Natural killer cell (primary cell): ENCODE data around the gene CDK11B. TPM values are rescaled to one million over a fixed set of nuclear protein-coding genes. Genes with fewer than 3 reads are reported as not detected.

ENCODE experiments used
- ATAC-seq, 3 donors: fragments of 150-1000 bp in 2 of 3; fragments of 200-7000 bp in 1 of 3; cut with Tn5 transposase; 1 replicate in 1 of 3; 2 replicates in 2 of 3; pipeline ENCODE4 v1.10.0; 2021; ENCODE audit warnings: mild to moderate bottlenecking in 2 of 3, moderate library complexity in 2 of 3
- DNase-seq, 2 donors: peaks; one replicate each; pipeline versions ENCODE4 v3.0.0 to v3.0.0-alpha.2; 2013 to 2021; ENCODE audit warnings: mixed read lengths in 1 of 2
- H3K27ac ChIP-seq: one replicate; pipeline ENCODE4 v1.5.1; 2013; ENCODE audit warnings: mild to moderate bottlenecking, low read length
- H3K27me3 ChIP-seq: one replicate; pipeline ENCODE4 v1.6.1; 2013; ENCODE audit warnings: low read length; ENCODE audit not compliant: control insufficient read depth, insufficient read depth
- H3K36me3 ChIP-seq: one replicate; pipeline ENCODE4 v1.6.1; 2013; ENCODE audit warnings: low read length; ENCODE audit not compliant: control insufficient read depth, insufficient read depth
- H3K4me1 ChIP-seq: one replicate; pipeline ENCODE4 v1.6.1; 2013; ENCODE audit warnings: low read length; ENCODE audit not compliant: control insufficient read depth, insufficient read depth
- H3K4me3 ChIP-seq: one replicate; pipeline ENCODE4 v1.5.1; 2013; ENCODE audit warnings: low read length
- H3K9me3 ChIP-seq: one replicate; pipeline ENCODE4 v1.6.1; 2013; ENCODE audit warnings: low read length; ENCODE audit not compliant: control insufficient read depth, insufficient read depth
- H3K27ac Mint-ChIP-seq, 2 donors: one replicate each; pipeline ENCODE4 v1.8.0; 2022; ENCODE audit warnings: mild to moderate bottlenecking in 2 of 2, mixed read lengths in 2 of 2, moderate library complexity in 1 of 2
- H3K27me3 Mint-ChIP-seq, 2 donors: one replicate each; pipeline ENCODE4 v1.8.0; 2022; ENCODE audit warnings: low read depth in 2 of 2, mixed read lengths in 2 of 2
- H3K36me3 Mint-ChIP-seq: one replicate; pipeline ENCODE4 v1.8.0; 2022; ENCODE audit warnings: mixed read lengths
- H3K4me1 Mint-ChIP-seq, 2 donors: one replicate each; pipeline ENCODE4 v1.8.0; 2022; ENCODE audit warnings: mixed read lengths in 2 of 2
- H3K4me3 Mint-ChIP-seq: one replicate; pipeline ENCODE4 v1.8.0; 2022; ENCODE audit warnings: mild to moderate bottlenecking, moderate library complexity, mixed read lengths
- H3K9me3 Mint-ChIP-seq, 2 donors: one replicate each; pipeline ENCODE4 v1.8.0; 2022; ENCODE audit warnings: mixed read lengths in 2 of 2
- WGBS: methylation state at CpG from one replicate; pipeline ENCODE4 v1.1.7; 2013; ENCODE audit warnings: missing lambda C conversion rate; ENCODE audit not compliant: insufficient coverage; 5-methylcytosine and 5-hydroxymethylcytosine counted together
- intact Hi-C: fragments of 100-400 bp; cut with micrococcal nuclease; formaldehyde crosslinking; loops from one replicate; pipeline ENCODE4 v1.14.2; 2022
- total RNA-seq, 4 donors: library from RNA; stranded (reverse); fragments of 120-200 nt in 1 of 4; gene quantifications; one replicate each; pipeline versions ENCODE4 v1.2.3 to v1.2.4, GENCODE V29; 2013 to 2022
- TF ChIP-seq, protein P1 (sequence below): fragments of 200-600 bp; IDR thresholded peaks from one replicate; pipeline ENCODE4 v1.8.0; 2022; ENCODE audit warnings: antibody characterized with exemption

CDK11B gene
- total RNA-seq, 3 donors from 2014 or later (not counting 1 experiment from before 2014, with no cell fraction given) = 49.6 to 65.9 (median 50.2) TPM

DNA sequence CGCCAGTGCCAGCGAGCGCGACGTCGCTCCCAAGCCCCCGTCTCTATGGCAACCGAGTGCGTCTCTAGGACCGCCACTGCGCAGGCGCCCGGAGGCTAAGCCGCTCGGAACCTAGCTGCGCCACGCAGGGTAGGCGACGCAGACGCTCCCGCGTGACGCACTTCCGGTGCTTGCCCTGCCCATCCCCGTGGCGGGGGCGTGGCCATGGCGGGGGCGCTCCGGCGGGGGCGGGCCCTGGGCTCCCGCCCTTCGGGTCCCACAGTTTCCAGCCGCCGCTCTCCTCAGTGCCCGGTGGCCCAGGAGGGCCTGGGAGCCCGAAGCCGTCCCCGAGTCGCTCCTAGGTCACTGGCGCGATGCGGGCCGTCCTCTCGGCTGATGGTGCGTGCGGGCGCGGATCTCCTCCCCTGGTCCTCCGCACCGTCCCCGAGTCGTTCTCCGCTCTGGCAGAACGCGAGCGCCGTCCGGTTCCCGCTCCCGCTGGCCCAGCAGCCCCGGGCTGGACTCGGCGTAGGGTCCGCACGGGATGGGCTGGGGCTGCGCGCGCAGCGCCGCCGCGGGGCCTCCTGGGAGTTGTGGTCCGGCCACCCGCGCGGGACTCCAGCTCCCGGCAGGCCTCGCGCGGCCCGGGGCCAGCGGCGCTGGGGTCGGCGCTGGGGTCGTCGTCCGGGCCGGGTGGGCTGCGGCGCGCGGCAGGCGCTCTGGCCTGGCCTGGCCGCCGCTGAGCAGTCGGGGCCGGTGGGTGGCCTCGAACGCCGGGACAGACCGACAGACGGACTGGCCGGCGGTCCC, 43.4 kb downstream of the CDK11B start, which contains the start of gene MIB2:
Gene MIB2, plus strand, starts transcription at position 245 of the 789 bp plus-strand sequence. CDS start 7,953 bp downstream, outside the sequence.
- peak within 1 kb of the TSS; percentile 91 for H3K4me3 ChIP-seq
- Mint-ChIP-seq H3K27me3 (no peaks in the 10 kb centered on the region), H3K4me1 (peaks cover 18 to 22% of the 10 kb centered on the region in 2 donors), H3K4me3 (peak within 1 kb of the TSS; percentile 99), H3K9me3 (no peaks in the 10 kb centered on the region), H3K36me3 (no peaks in the 10 kb centered on the region), H3K27ac (peak within 1 kb of the TSS; percentile 94 to 95)
- DNase-seq (peak; percentile 99 to 100), ATAC-seq (peak; percentile 86 to 96 (median 90))
- peak within 1 kb of the TSS; percentile 100 for H3K27ac ChIP-seq
- intact Hi-C loops = loop anchor here (2.0 to 10.0 kb wide), 2 partner anchors 41 to 59 kb away; partner anchors contain the start of gene SSU72
- H3K27me3 ChIP-seq = no peaks in the 10 kb centered on the region
- under 1% methylated on average over 107 of the region's 107 CpGs for WGBS
- no peaks in the 10 kb centered on the region for H3K9me3 ChIP-seq
- H3K36me3 ChIP-seq = no peaks in the 10 kb centered on the region
- peaks cover 24% of the 10 kb centered on the region for H3K4me1 ChIP-seq
- TF ChIP-seq, protein P1, sequence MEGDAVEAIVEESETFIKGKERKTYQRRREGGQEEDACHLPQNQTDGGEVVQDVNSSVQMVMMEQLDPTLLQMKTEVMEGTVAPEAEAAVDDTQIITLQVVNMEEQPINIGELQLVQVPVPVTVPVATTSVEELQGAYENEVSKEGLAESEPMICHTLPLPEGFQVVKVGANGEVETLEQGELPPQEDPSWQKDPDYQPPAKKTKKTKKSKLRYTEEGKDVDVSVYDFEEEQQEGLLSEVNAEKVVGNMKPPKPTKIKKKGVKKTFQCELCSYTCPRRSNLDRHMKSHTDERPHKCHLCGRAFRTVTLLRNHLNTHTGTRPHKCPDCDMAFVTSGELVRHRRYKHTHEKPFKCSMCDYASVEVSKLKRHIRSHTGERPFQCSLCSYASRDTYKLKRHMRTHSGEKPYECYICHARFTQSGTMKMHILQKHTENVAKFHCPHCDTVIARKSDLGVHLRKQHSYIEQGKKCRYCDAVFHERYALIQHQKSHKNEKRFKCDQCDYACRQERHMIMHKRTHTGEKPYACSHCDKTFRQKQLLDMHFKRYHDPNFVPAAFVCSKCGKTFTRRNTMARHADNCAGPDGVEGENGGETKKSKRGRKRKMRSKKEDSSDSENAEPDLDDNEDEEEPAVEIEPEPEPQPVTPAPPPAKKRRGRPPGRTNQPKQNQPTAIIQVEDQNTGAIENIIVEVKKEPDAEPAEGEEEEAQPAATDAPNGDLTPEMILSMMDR = no peak

DNA sequence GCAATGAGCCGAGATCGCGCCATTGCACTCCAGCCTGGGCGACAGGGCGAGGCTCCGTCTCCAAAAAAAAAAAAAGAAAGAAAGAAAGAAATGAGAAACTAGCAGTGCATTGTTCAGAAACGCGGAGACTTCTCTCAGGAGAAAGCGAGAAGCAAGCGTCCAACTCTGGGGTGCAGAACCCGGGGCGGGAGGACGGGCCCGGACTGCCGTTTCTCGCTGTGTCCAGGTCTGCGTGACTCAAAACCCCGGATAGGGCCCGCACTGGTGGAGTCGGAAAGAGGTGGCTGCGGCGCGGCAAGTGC, 43.9 kb downstream of the CDK11B start:
- H3K4me1 ChIP-seq = peaks cover 24% of the 10 kb centered on the region
- Mint-ChIP-seq H3K27me3 (no peaks in the 10 kb centered on the region), H3K36me3 (no peaks in the 10 kb centered on the region), H3K27ac (peak overlapping the region; percentile 94 to 95), H3K9me3 (no peaks in the 10 kb centered on the region), H3K4me1 (peaks cover 18 to 22% of the 10 kb centered on the region in 2 donors), H3K4me3 (peak overlapping the region; percentile 99)
- intact Hi-C loops = loop anchor here (2.0 to 10.0 kb wide), 2 partner anchors 40 to 60 kb away; partner anchors contain the start of gene SSU72
- no peaks in the 10 kb centered on the region for H3K27me3 ChIP-seq
- no peaks in the 10 kb centered on the region for H3K9me3 ChIP-seq
- H3K4me3 ChIP-seq = peak overlapping the region; percentile 91
- peak overlapping the region; percentile 47 for H3K27ac ChIP-seq
- TF ChIP-seq, protein P1 = no peak
- no peaks in the 10 kb centered on the region for H3K36me3 ChIP-seq
- no peak for ATAC-seq
- WGBS = under 1% methylated on average over 23 of the region's 23 CpGs
- DNase-seq = no peak

DNA sequence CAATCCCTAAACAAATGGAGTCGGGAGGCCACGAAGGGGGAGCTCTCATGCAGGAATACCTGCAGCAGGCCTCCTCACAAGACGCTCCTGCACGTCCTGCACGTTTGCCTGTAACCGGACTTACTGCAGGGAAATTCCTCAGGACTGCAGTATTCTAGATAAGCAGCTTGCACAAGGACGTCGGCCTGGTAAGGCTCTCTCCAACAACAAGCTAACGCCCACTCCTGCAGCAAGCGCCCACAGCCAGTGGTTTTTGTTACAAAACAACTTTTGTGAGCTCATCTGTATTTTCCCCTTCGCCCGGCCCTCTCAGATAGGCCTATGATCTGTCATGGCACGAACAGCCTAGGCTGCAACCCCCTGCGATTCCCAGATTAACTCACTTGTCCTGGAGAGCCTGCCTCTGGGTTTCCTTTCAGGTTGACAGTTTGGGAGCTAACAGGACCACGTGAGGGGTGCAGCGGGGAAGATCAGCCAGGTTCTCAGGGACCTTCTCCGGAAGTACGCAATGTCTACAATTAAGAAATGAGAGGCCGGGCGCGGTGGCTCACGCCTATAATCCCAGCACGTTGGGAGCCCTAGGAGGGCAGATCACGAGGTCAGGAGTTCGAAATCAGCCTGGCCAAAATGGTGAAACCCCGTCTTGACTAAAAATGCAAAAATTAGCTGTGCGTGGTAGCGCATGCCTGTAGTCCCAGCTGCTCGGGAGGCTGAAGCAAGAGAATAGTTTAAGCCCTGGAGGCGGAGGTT, 44.4 kb downstream of the CDK11B start:
- no peaks in the 10 kb centered on the region for H3K36me3 Mint-ChIP-seq
- intact Hi-C loops = loop anchor here (2.0 to 10.0 kb wide), 2 partner anchors 40 to 60 kb away; partner anchors contain the start of gene SSU72
- H3K27ac ChIP-seq = peak overlapping the region; percentile 47
- peak overlapping the region; percentile 91 for H3K4me3 ChIP-seq
- ATAC-seq (no peak), DNase-seq (peak in 1 of 2 donors; percentile 82)
- H3K9me3 Mint-ChIP-seq = no peaks in the 10 kb centered on the region
- peaks cover 24% of the 10 kb centered on the region for H3K4me1 ChIP-seq
- H3K36me3 ChIP-seq = no peaks in the 10 kb centered on the region
- H3K4me3 Mint-ChIP-seq = peak overlapping the region; percentile 99
- TF ChIP-seq, protein P1 = no peak
- 28% methylated on average over 30 of the region's 30 CpGs for WGBS
- peak overlapping the region; percentile 94 to 95 for H3K27ac Mint-ChIP-seq
- H3K27me3 ChIP-seq = no peaks in the 10 kb centered on the region
- H3K4me1 Mint-ChIP-seq = peaks cover 18 to 22% of the 10 kb centered on the region in 2 donors
- H3K9me3 ChIP-seq = no peaks in the 10 kb centered on the region
- no peaks in the 10 kb centered on the region for H3K27me3 Mint-ChIP-seq
